Heart right ventricle (tissue), 16 donors: ENCODE results near the gene POP7. TPM values are rescaled to one million over a fixed set of nuclear protein-coding genes. Genes with fewer than 3 reads are reported as not detected.

Source experiments
- ATAC-seq, 8 donors: fragments of 200-7000 bp; cut with Tn5 transposase; one replicate each; pipeline ENCODE4 v1.9.1; 2020; ENCODE audit warnings: mild to moderate bottlenecking in 8 of 8, moderate library complexity in 8 of 8, moderate number of reproducible peaks in 1 of 8
- DNase-seq, 2 donors: peaks; one replicate each; pipeline ENCODE4 v3.0.0-alpha.2; 2020
- H3K27ac ChIP-seq, 10 donors: fragments of 200-600 bp; sonication (generic) in 2 of 10; one replicate each; pipeline versions ENCODE4 v1.5.0 to v1.8.0; 2020 to 2022; ENCODE audit warnings: mild to moderate bottlenecking in 3 of 10
- H3K27me3 ChIP-seq, 7 donors: fragments of 200-600 bp; one replicate each; pipeline ENCODE4 v1.8.0; 2021 to 2022; ENCODE audit warnings: mild to moderate bottlenecking in 2 of 7
- H3K36me3 ChIP-seq, 9 donors: fragments of 200-600 bp; sonication (generic) in 1 of 9; one replicate each; pipeline versions ENCODE4 v1.5.0 to v1.8.0; 2020 to 2022; ENCODE audit warnings: mild to moderate bottlenecking in 2 of 9
- H3K4me1 ChIP-seq, 9 donors: fragments of 200-600 bp; sonication (generic) in 1 of 9; one replicate each; pipeline versions ENCODE4 v1.5.0 to v1.8.0; 2020 to 2022; ENCODE audit warnings: mild to moderate bottlenecking in 4 of 9
- H3K4me3 ChIP-seq, 10 donors: fragments of 200-600 bp; sonication (generic) in 2 of 10; one replicate each; pipeline versions ENCODE4 v1.5.0 to v1.8.0; 2020 to 2022; ENCODE audit warnings: mild to moderate bottlenecking in 7 of 10, moderate library complexity in 2 of 10
- H3K9me3 ChIP-seq, 11 donors: fragments of 200-600 bp in 10 of 11; sonication (generic) in 2 of 11; one replicate each; pipeline versions ENCODE4 v1.5.0 to v1.8.0; 2013 to 2022; ENCODE audit warnings: mild to moderate bottlenecking in 2 of 11, control low read depth in 1 of 11, moderate library complexity in 1 of 11
- WGBS, 2 donors: extraction: QIAGEN DNeasy Blood & Tissue Kit; methylation state at CpG; one replicate each; pipeline ENCODE4 v1.1.7; 2013; ENCODE audit warnings: inconsistent platforms in 1 of 2; 5-methylcytosine and 5-hydroxymethylcytosine counted together
- intact Hi-C, 10 donors: fragments of 100-400 bp; cut with DNase I; formaldehyde crosslinking; loops; one replicate each; pipeline versions ENCODE4 v1.11.1 to v1.14.2; 2022
- polyA plus RNA-seq, 2 donors: library from polyadenylated mRNA; stranded (reverse); fragments of 200-250 nt; gene quantifications; one replicate each; pipeline ENCODE4 v1.2.3, GENCODE V29; 2013
- total RNA-seq, 10 donors: library from RNA; stranded (reverse); fragmentation: NEBNext Ultra II Directional in 3 of 10; extraction: Animal tissue kit (Norgen Biotek cat#: 25700) in 3 of 10; gene quantifications; one replicate each; pipeline versions ENCODE4 v1.2.1 to v1.2.4, GENCODE V29; 2021 to 2023
- TF ChIP-seq, protein P1 (sequence below), 9 donors: fragments of 200-600 bp; sonication (generic) in 2 of 9; IDR thresholded peaks; one replicate each; pipeline versions ENCODE4 v1.5.0 to v1.8.0; 2021 to 2022; ENCODE audit warnings: antibody characterized with exemption in 9 of 9, mild to moderate bottlenecking in 5 of 9, moderate library complexity in 1 of 9
- donor health status: Arrhythmogenic right ventricular cardiomyopathy.
- donor health status: ischemic (EF 13 %, LVEDD 7.1; RV severe dilation, severe dysfunction).
- donor health status: healthy with polysubstance abuse.
- donor health status: DM: no; HTN: yes; CAD: no.
- donor health status: DM: no; HTN: no; CAD: no.
- donor health status: ischemic (EF 25% LVEDD 6.9; RV normal size, moderate dysfunction).
- donor health status: ischemic (EF 25% LVEDD 5.7; RV mildly dilated, moderate dysfunction).
- donor health status: healthy.
- donor health status: DM: yes; HTN: yes; CAD: no.
- donor health status: Ischemic cardiomyopathy.
- donor health status: ischemic (EF 35%, LVEDD 5.7; RV mildly dilated, moderate dysfunction).
- donor health status: nonischemic (EF 11% LVEDD 7.7; RV severe dilation, severe dysfunction).
- donor health status: DM: yes; HTN: yes; CAD: no.
- donor health status: PGD.
- donor health status: ischemic (EF 29% LVEDD 5.4; RV normal size, mild dysfunction).
- donor health status: nonischemic (EF 23%, LVEDD 6.1; RV moderate dilation, normal function).

POP7 gene
- total and polyA plus RNA-seq, 12 donors, result 23.2 to 71.5 (median 25.7) TPM

GRCh38 chr7:100685049-100685605, 20.8 kb upstream of the POP7 start:
- H3K9me3 ChIP-seq, result no peaks in the 10 kb centered on the region
- DNase-seq, result no peak
- H3K36me3 ChIP-seq, result peaks cover 7 to 100% (median 68%) of the 10 kb centered on the region in 9 donors
- H3K4me3 ChIP-seq, result no peak overlapping the region
- intact Hi-C loops, result loop anchor here in 5 of 10 donors (5.0 to 10.0 kb wide), 3 partner anchors 103 to 220 kb away; partner anchors contain the start of genes SPACDR (in 2 of the 5) and TSC22D4 (in 1 of the 5)
- TF ChIP-seq, protein P1, sequence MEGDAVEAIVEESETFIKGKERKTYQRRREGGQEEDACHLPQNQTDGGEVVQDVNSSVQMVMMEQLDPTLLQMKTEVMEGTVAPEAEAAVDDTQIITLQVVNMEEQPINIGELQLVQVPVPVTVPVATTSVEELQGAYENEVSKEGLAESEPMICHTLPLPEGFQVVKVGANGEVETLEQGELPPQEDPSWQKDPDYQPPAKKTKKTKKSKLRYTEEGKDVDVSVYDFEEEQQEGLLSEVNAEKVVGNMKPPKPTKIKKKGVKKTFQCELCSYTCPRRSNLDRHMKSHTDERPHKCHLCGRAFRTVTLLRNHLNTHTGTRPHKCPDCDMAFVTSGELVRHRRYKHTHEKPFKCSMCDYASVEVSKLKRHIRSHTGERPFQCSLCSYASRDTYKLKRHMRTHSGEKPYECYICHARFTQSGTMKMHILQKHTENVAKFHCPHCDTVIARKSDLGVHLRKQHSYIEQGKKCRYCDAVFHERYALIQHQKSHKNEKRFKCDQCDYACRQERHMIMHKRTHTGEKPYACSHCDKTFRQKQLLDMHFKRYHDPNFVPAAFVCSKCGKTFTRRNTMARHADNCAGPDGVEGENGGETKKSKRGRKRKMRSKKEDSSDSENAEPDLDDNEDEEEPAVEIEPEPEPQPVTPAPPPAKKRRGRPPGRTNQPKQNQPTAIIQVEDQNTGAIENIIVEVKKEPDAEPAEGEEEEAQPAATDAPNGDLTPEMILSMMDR (IDR thresholded peaks at IDR 0.05), result no peak
- no peaks in the 10 kb centered on the region for H3K27me3 ChIP-seq
- H3K27ac ChIP-seq, result no peak overlapping the region
- WGBS, 2 donors, result 93% methylated on average over 18 of the region's 18 CpGs
- no peak for ATAC-seq
- peaks cover 8 to 27% (median 19%) of the 10 kb centered on the region in 9 donors for H3K4me1 ChIP-seq

GRCh38 chr7:100685631-100686145, 20.2 kb upstream of the POP7 start:
- ATAC-seq, result no peak
- intact Hi-C loops, result loop anchor here in 5 of 10 donors (5.0 to 10.0 kb wide), 3 partner anchors 103 to 221 kb away; partner anchors contain the start of genes SPACDR (in 2 of the 5) and TSC22D4 (in 1 of the 5)
- WGBS, 2 donors, result 91 to 92% methylated on average over 17 of the region's 17 CpGs

DNA sequence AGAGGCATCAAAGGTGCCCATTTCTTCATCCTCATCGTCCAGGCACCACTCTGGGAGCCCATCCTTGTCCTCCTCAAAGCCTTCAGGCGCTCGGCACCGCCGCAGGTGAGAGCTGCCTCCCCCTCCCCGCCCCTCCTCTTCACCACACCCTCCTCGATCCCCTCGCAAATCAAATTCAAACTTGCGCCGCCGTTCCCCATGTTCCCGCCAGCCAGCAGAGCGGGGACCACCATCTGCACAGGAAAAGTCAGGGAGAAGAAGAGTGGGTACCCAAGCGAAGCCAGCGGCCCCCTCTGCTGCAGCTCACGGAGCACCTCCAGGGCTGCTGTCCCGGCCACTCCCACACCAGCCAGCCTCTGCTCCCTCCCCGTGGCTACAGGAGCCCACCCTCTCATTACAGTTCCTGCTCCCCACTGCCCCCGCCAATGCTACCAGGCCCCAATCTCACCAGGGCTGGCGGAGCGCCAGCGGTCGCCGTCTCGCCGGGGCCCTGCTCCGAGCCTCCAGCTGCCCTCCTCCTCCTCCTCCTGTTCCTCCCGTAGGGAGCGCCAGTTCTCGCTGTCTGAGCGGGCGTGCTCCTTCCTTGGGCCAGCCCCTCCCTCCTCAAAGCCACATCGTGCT, 19.6 kb upstream of the POP7 start:
- TF ChIP-seq, protein P1 (IDR thresholded peaks at IDR 0.05), result no peak
- H3K36me3 ChIP-seq, result peaks cover 7 to 89% (median 68%) of the 10 kb centered on the region in 9 donors
- H3K27ac ChIP-seq, result no peak overlapping the region
- ATAC-seq, result no peak
- no peaks in the 10 kb centered on the region for H3K9me3 ChIP-seq
- no peaks in the 10 kb centered on the region for H3K27me3 ChIP-seq
- peaks cover 17 to 37% (median 30%) of the 10 kb centered on the region in 9 donors for H3K4me1 ChIP-seq
- WGBS, 2 donors, result 71 to 79% methylated on average over 33 of the region's 33 CpGs
- DNase-seq, result no peak
- intact Hi-C loops, result loop anchor here in 5 of 10 donors (5.0 to 10.0 kb wide), 3 partner anchors 104 to 222 kb away; partner anchors contain the start of genes SPACDR (in 2 of the 5) and TSC22D4 (in 1 of the 5)
- H3K4me3 ChIP-seq, result no peak overlapping the region

More at GRCh38 chr7:100685631-100686145, 20.2 kb upstream of the POP7 start:
- Histone ChIP-seq H3K27ac (no peak overlapping the region), H3K27me3 (no peaks in the 10 kb centered on the region), H3K4me3 (no peak overlapping the region), H3K36me3 (peaks cover 7 to 95% (median 68%) of the 10 kb centered on the region in 9 donors), H3K9me3 (no peaks in the 10 kb centered on the region), H3K4me1 (peaks cover 11 to 30% (median 23%) of the 10 kb centered on the region in 9 donors)
- DNase-seq, result no peak
- TF ChIP-seq, protein P1 (IDR thresholded peaks at IDR 0.05), result no peak

DNA sequence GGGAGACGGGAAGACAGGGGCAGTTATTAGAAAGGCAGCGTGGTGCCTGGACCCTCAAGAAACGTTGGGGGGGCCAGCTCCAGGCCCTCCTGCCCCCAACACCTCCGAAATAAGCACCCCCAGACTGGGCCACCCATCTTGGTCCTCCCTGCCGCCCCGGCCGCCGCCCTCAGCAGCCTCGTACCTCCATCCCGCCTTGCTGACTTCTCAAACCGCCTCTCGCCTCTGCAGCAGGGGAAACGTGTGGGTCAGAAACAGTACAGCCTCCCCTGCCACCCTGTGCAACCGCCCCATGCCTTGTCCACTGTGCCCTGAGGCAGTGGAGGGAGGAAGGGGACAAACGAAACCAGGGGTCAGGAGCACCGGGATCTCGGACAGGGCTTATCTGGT, 19.1 kb upstream of the POP7 start:
- H3K27ac ChIP-seq, result no peak overlapping the region
- no peaks in the 10 kb centered on the region for H3K27me3 ChIP-seq
- intact Hi-C loops, result loop anchor here in 5 of 10 donors (5.0 to 10.0 kb wide), 3 partner anchors 105 to 222 kb away; partner anchors contain the start of genes SPACDR (in 2 of the 5) and TSC22D4 (in 1 of the 5)
- TF ChIP-seq, protein P1 (IDR thresholded peaks at IDR 0.05), result no peak
- peaks cover 22 to 42% (median 35%) of the 10 kb centered on the region in 9 donors for H3K4me1 ChIP-seq
- peaks cover 7 to 84% (median 66%) of the 10 kb centered on the region in 9 donors for H3K36me3 ChIP-seq
- WGBS, 2 donors, result 91 to 92% methylated on average over 17 of the region's 17 CpGs
- no peak for ATAC-seq
- H3K9me3 ChIP-seq, result no peaks in the 10 kb centered on the region
- DNase-seq, result no peak
- no peak overlapping the region for H3K4me3 ChIP-seq
